Fibroblast of lung (primary cell): Measurements from ENCODE around the gene CHST8.

Experiments
- CTCF ChIP-seq, 2 donors: IDR thresholded peaks in 1 of 2; conservative IDR thresholded peaks in 1 of 2; 1 replicate in 1 of 2; 2 replicates in 1 of 2; pipeline ENCODE4 v1.5.1; 2011 to 2012; ENCODE audit warnings: low read length in 2 of 2, control low read depth in 1 of 2, inconsistent platforms in 1 of 2, low read depth in 1 of 2, mild to moderate bottlenecking in 1 of 2
- EZH2 ChIP-seq: IDR thresholded peaks from 2 replicates; pipeline ENCODE4 v1.5.1; 2012; ENCODE audit warnings: low read length, control low read depth, mild to moderate bottlenecking; ENCODE audit errors: missing control alignments

- TF ChIP-seq CTCF (conservative IDR thresholded peaks at IDR 0.05 in 1 of 2, IDR thresholded peaks at IDR 0.05 in 1 of 2; ENCODE audit: low read depth in 1 of 2, low read length in 2 of 2) (no peak), EZH2 (no peak)
Measured at GRCh38 chr19:33737681-33738371, 116.1 kb downstream of the CHST8 start.
